Left hindlimb (tissue), 1 donor: Measurements from ENCODE around the gene PIAS1.
A peak's percentile ranks its signal among the peaks of the same experiment; 100 is the strongest.
"Not testable (repeated sequence)": the region's sequence is repeated elsewhere in the genome, so short reads cannot be mapped to it uniquely, and the experiment has no call there.

ENCODE experiments used
- DNase-seq: peaks from one replicate; pipeline ENCODE4 v3.0.0-alpha.2; 2018

Gene PIAS1

DNA sequence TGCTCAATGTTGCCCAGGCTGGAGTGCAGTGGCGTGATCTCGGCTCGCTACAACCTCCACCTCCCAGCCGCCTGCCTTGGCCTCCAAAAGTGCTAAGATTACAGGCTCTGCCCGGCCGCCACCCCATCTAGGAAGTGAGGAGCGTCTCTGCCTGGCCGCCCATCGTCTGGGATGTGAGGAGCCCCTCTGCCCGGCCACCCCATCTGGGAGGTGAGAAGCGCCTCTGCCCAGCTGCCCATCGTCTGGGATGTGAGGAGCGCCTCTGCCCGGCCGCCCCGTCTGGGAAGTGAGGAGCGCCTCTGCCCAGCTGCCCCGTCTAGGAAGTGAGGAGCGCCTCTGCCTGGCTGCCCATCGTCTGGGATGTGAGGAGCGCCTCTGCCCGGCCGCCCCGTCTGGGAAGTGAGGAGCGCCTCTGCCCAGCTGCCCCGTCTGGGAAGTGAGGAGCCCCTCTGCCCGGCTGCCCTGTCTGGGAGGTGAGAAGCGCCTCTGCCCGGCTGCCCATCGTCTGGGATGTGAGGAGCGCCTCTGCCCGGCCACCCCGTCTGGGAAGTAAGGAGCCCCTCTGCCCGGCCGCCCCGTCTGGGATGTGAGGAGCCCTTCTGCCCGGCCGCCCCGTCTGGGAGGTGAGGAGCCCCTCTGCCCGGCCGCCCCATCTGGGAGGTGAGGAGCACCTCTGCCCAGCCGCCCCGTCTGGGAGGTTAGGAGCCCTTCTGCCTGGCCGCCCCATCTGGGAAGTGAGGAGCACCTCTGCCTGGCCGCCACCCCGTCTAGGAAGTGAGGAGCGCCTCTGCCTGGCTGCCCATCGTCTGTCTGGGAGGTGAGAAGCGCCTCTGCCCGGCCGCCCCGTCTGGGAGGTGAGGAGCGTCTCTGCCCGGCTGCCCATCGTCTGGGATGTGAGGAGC, 167.7 kb downstream of the PIAS1 start:
- DNase-seq, result not testable (repeated sequence)

DNA sequence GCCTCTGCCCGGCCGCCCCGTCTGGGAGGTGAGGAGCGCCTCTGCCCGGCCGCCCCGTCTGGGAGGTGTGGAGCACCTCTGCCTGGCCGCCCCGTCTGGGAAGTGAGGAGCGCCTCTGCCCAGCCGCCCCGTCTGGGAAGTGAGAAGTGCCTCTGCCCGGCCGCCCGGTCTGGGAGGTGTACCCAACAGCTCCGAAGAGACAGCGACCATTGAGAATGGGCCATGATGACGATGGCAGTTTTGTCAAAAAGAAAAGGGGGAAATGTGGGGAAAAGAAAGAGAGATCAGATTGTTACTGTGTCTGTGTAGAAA, 168.3 kb downstream of the PIAS1 start:
- not testable (repeated sequence) for DNase-seq

- no peak for DNase-seq
Measured at GRCh38 chr15:68223171-68223570, 169.1 kb downstream of the PIAS1 start.

- no peak for DNase-seq
Measured at GRCh38 chr15:68224108-68224507, 170.0 kb downstream of the PIAS1 start.

DNA sequence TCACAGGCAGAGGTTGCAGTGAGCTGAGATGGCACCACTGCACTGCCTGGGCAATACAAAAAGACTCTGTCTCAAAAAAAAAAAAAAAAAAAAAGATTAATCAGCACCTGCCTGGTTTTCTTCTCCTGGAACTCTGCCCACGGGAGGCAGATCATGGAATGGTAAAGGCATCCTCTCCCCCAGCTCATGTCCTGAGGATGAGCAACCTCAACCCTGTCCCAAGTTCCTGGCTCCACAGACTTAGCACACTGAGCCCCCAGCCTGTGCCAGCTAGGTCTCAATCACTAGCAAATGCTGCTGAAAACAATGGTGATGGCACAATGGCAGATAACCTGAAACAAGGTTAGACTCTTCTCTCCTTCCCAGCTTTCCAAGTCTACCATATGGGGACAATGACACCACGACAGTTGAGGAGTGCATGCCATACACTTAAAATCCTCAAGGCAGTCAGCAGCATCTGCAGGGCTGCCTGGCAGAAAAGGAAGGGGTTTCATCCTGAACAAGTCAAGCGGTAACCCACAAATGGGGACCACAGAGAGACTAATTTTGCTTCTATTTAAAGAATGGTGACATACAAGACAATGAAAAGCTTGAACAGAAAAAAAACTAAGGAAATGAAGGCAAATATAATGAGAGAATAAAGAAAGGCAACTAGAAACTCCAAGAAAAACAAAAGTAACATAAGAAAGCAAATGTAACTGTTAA, 170.6 kb downstream of the PIAS1 start:
- no peak for DNase-seq

- DNase-seq, result not testable (repeated sequence)
Measured at GRCh38 chr15:68225442-68225841, 171.3 kb downstream of the PIAS1 start.

DNA sequence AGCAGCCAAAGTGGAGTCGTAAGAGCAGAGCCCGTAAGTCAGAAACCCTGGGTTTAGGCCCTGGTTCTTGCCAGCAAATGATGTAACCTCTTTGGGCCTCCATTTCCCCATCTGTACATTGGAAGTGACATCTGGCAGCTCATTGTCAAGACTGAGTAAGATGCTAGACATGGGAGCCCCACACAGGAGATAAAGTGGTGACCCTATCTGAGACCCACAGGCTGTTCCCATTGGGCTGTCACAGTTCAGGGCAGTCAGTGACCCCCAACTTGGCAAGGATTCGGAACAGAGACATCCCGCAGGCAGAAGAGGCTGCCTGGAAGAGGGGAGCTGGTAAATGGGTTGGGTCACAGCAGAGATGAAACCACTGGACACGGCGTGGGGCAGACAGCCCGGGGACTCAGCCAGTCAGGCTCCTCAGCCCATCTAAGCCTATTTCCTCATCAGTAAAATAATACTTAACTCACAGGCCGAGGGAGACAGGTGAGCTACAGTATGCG, 173.6 kb downstream of the PIAS1 start:
- no peak for DNase-seq

- DNase-seq, result no peak
Measured at GRCh38 chr15:68228143-68228970, 174.2 kb downstream of the PIAS1 start.

- DNase-seq, result no peak
Measured at GRCh38 chr15:68228971-68229385, 174.9 kb downstream of the PIAS1 start.

GRCh38 chr15:68229386-68230156, 175.5 kb downstream of the PIAS1 start, which contains the start of gene CLN6:
TSS of gene CLN6 (minus strand) at chr15:68229728. CDS start at chr15:68229584, 144 bp downstream.
- DNase-seq, result peak; percentile 89

GRCh38 chr15:68230157-68231100, 176.3 kb downstream of the PIAS1 start:
- no peak for DNase-seq

DNA sequence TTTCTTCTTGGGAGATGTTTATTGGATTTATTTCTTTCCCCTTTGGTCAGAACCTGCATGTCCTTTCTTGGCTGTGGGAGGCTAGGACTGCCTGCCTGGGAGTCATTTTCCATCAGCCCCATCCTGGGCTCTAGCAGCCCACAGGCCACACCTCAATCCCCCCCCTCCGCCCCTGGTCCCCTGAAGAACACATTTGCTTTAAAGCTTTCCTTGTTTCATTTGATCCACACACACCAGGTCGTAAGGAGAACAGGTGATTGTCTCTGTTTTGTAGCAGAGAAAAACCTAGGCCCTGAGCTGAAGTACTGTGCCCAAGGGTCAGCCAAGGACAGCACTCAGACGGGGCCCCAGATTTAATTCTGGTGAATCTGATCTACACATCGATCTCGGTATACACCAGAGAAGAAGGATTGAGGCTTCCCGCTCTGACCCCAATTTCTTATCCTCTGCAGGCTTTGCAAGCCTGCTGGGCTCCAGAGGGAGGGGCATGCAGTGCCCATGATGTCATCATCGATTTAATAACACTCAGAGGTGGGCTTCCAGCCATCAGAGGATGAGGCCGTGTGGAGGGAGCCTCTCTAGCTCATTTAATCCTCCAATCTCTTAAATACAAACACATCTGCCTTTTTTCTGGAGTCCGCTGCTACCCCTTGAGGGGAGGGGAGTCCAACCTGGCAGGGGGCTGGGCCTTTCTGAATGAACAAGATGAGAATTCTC, 177.1 kb downstream of the PIAS1 start:
- no peak for DNase-seq

DNA sequence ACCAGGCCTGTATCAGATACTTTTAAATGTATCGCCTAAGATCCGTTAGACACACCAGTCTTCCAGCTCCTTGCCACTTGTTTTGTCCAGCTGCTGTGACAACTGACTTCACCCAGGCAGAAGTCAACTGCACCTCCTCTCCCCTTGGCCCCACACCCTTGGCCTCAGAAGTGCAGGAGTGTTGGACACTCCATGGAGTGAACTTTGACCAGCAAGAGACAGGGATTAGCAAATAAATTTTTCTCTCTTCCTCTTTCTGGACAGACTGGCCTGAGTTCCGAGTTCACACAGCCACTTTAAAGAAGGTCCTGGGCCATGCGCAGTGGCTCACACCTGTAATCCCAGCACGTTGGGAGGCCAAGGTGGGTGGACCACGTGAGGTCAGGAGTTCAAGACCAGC, 178.3 kb downstream of the PIAS1 start:
- DNase-seq, result no peak

GRCh38 chr15:68232937-68233336, 178.8 kb downstream of the PIAS1 start:
- DNase-seq, result no peak

DNA sequence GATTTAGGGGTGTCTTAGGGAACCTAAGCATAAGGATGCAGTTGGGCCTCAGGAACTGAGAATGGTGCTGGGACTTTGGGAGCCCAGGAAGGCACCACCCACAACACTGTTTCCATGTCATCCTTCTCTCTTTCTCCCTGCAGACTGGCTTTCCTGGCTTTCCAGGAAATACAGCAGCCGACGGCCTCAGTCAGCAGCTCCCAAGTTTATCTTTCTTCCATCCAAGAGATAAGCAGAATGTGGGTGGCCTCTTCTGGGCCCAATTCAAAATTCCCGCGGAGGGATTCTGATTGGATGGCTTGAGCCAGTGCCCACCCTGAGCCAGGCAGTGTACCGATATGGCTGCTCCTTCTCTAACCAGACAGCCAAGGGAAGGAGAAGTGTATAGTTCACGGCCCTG, 179.9 kb downstream of the PIAS1 start:
- DNase-seq, result no peak

- not testable (repeated sequence) for DNase-seq
Measured at GRCh38 chr15:68234520-68234919, 180.4 kb downstream of the PIAS1 start.

- DNase-seq, result no peak
Measured at GRCh38 chr15:68235022-68235421, 180.9 kb downstream of the PIAS1 start.

DNA sequence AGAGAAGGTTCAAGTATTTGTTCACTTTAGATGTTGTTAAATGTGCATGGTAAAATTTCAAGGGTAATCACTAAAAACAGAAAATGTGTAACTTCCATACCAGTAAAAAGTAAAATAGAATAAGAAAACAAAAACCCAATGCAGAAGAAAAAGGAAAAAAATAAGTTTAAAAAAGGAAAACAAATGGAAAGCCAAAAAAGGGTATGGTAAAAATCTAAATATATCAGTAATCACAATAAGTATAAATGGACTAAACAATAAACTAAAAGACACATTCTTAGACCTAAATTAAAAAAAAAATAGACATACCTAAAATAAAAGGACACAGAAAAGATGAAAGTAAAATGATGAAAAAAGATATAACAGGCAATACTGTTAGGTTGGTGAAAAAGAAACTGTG, 184.9 kb downstream of the PIAS1 start:
- no peak for DNase-seq

DNA sequence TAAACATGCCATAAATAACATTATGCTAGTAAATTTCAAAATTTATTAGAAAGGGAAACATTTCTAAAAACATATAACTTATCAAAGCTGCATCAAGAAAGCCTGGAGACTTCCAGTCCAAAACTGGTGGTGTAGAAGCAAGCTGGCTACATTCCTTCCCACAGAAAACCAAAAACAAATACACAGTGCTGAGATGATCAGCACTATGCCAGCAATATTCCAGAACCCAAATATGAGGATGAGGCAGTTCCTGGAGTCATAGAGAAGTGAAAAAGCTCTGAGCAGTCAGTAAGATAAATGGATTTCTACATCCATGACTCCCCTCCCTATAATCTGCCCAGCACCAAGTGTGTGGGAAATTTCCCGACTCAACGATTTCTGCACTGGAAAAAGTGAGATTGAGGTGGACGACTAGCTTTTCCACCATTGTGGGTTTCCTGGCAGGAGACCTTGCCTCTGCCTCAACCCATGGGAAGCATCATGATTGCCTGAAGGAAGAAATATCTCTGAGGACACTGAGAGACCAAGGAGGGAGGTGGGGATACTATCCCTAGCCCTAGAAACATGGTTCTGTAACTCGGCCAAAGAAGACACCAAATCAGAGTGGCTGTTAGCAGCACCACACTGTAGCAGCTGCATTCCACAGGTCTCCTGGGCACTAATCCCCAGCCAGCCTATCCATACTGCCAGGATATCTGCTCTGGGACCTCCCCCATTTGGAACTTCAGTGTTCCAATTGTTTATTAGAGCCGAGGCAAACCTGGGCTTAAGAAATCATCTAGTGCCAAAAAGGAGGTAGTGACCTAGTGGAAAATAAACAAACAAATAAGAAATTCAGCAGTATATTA, 187.2 kb downstream of the PIAS1 start:
- no peak for DNase-seq
